Pulmonary artery endothelial cell (primary cell): ENCODE results near the gene ATL3. TPM values are rescaled to one million over a fixed set of nuclear protein-coding genes. Genes with fewer than 3 reads are reported as not detected.
"Not testable (repeated sequence)": the region's sequence is repeated elsewhere in the genome, so short reads cannot be mapped to it uniquely, and the experiment has no call there.

Experiments
- DNase-seq: peaks from one replicate; pipeline ENCODE4 v3.0.0-alpha.2; 2011; ENCODE audit warnings: low read depth, low spot score
- total RNA-seq: library from RNA; depleted of rRNA; stranded (reverse); fragments of >200 nt; gene quantifications from 2 replicates; pipeline ENCODE4 v1.2.3, GENCODE V29; 2014

The ATL3 gene
- total RNA-seq, 1 donor from 2014 or later: 107 TPM

- no peak for DNase-seq
Measured at GRCh38 chr11:63621071-63621470, 50.1 kb downstream of the ATL3 start.

- no peak for DNase-seq
Measured at GRCh38 chr11:63619967-63620366, 51.2 kb downstream of the ATL3 start.

GRCh38 chr11:63617686-63618085 lies 53.5 kb downstream of the ATL3 start:
- not testable (repeated sequence) for DNase-seq

GRCh38 chr11:63616953-63617352 lies 54.2 kb downstream of the ATL3 start:
- DNase-seq: no peak

- no peak for DNase-seq
Measured at GRCh38 chr11:63614136-63614671, 57.0 kb downstream of the ATL3 start, which contains the start of gene PLAAT3. PLAAT3 (minus strand) TSS chr11:63614433; CDS start chr11:63614014, 419 bp downstream.

GRCh38 chr11:63613517-63614135 lies 57.5 kb downstream of the ATL3 start:
- DNase-seq: no peak

- DNase-seq: no peak
Measured at GRCh38 chr11:63612181-63612580, 59.0 kb downstream of the ATL3 start.

- DNase-seq: no peak
Measured at GRCh38 chr11:63611395-63611747, 59.8 kb downstream of the ATL3 start.

GRCh38 chr11:63610604-63611394 lies 60.4 kb downstream of the ATL3 start:
- DNase-seq: no peak

- no peak for DNase-seq
Measured at GRCh38 chr11:63609971-63610580, 61.1 kb downstream of the ATL3 start.

GRCh38 chr11:63609536-63609935 lies 61.6 kb downstream of the ATL3 start:
- DNase-seq: no peak

GRCh38 chr11:63608353-63609345 lies 62.5 kb downstream of the ATL3 start:
- DNase-seq: no peak

- DNase-seq: no peak
Measured at GRCh38 chr11:63603180-63603518, 68.0 kb downstream of the ATL3 start.

- not testable (repeated sequence) for DNase-seq
Measured at GRCh38 chr11:63602290-63603179, 68.6 kb downstream of the ATL3 start.

- no peak for DNase-seq
Measured at GRCh38 chr11:63599211-63600122, 71.7 kb downstream of the ATL3 start.

GRCh38 chr11:63598556-63598955 lies 72.6 kb downstream of the ATL3 start:
- no peak for DNase-seq

GRCh38 chr11:63595296-63595695 lies 75.9 kb downstream of the ATL3 start:
- no peak for DNase-seq

- no peak for DNase-seq
Measured at GRCh38 chr11:63592975-63593395, 78.2 kb downstream of the ATL3 start.
